ENCODE measurements around the gene ZNF155. TPM values are rescaled to one million over a fixed set of nuclear protein-coding genes. Genes with fewer than 3 reads are reported as not detected.

The ZNF155 gene
- total and polyA plus RNA-seq, 2 donors (not counting 1 experiment from before 2014, with no cell fraction given), result 7.4 to 12.2 TPM

DNA sequence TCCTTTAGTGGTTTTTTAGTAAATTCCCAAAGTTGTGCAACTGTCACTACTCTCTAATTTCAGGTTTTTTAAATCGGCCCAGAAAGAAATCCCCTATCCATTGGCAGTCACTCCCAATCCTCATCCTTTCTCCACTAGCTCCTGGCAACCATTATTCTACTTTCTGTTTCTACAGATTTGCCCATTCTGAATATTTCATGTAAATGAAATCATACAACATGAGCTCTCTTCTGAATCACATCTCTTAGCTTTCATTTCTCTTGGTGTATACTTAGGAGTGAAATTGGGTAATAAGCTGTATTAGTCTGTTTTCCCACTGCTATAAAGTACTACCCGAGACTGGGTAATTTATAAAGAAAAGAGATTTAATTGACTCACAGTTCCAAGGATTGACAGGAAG, 58.2 kb downstream of the ZNF155 start:
- H2AFZ ChIP-seq (ENCODE audit: low read length), result no peak overlapping the region
- no peak overlapping the region for H3K4me2 ChIP-seq (ENCODE audit: extremely low read depth, insufficient read depth, low read length)
- H3K36me3 ChIP-seq (ENCODE audit: control insufficient read depth, insufficient read depth, low read length), result no peaks in the 10 kb centered on the region
- TF ChIP-seq, protein P1, sequence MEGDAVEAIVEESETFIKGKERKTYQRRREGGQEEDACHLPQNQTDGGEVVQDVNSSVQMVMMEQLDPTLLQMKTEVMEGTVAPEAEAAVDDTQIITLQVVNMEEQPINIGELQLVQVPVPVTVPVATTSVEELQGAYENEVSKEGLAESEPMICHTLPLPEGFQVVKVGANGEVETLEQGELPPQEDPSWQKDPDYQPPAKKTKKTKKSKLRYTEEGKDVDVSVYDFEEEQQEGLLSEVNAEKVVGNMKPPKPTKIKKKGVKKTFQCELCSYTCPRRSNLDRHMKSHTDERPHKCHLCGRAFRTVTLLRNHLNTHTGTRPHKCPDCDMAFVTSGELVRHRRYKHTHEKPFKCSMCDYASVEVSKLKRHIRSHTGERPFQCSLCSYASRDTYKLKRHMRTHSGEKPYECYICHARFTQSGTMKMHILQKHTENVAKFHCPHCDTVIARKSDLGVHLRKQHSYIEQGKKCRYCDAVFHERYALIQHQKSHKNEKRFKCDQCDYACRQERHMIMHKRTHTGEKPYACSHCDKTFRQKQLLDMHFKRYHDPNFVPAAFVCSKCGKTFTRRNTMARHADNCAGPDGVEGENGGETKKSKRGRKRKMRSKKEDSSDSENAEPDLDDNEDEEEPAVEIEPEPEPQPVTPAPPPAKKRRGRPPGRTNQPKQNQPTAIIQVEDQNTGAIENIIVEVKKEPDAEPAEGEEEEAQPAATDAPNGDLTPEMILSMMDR (conservative IDR thresholded peaks at IDR 0.05 in 1 of 2, IDR thresholded peaks at IDR 0.05 in 1 of 2; ENCODE audit: low read depth in 1 of 2, low read length in 2 of 2), result no peak
- TF ChIP-seq EZH2 (IDR thresholded peaks at IDR 0.05; ENCODE audit: low read length, missing control alignments), result no peak
- H3K79me2 ChIP-seq (ENCODE audit: control insufficient read depth, insufficient read depth, low read length), result no peaks in the 10 kb centered on the region
- no peaks in the 10 kb centered on the region for H3K4me1 ChIP-seq (ENCODE audit: control insufficient read depth, extremely low read depth, insufficient read depth, low read length)
- H3K9me3 ChIP-seq (ENCODE audit: control insufficient read depth, insufficient read depth, low read depth, low read length), result no peaks in the 10 kb centered on the region
- H3K4me3 ChIP-seq (replicated peaks in 1 of 4; ENCODE audit: control extremely low read depth in 1 of 4, insufficient read depth in 1 of 4, low read depth in 3 of 4, low read length in 4 of 4), result no peak overlapping the region
- no peak for DNase-seq (ENCODE audit: low read depth in 2 of 2)
- H3K27ac ChIP-seq (ENCODE audit: insufficient read depth, low read length), result no peak overlapping the region
- H4K20me1 ChIP-seq (ENCODE audit: control insufficient read depth, extremely low read depth, insufficient read depth, low read length), result no peaks in the 10 kb centered on the region
- H3K27me3 ChIP-seq (ENCODE audit: control insufficient read depth, insufficient read depth, low read length), result no peaks in the 10 kb centered on the region
- H3K9ac ChIP-seq (ENCODE audit: insufficient read depth, low read length), result no peak overlapping the region

Other genes with a start within 250 kb of the ZNF155 start
- 5.9 and 6.1 TPM in 2 replicates for gene SMG9, start 229.2 kb upstream of the ZNF155 start, total RNA-seq
- 6.0 and 10.2 TPM in 2 replicates for gene SMG9, start 229.2 kb upstream of the ZNF155 start, polyA plus RNA-seq
- gene KCNN4, start 203.2 kb upstream of the ZNF155 start, total RNA-seq, result 0.26 and 0.83 TPM in 2 replicates
- gene KCNN4, start 203.2 kb upstream of the ZNF155 start, polyA plus RNA-seq, result 0.41 and 0.53 TPM in 2 replicates
- gene LYPD5, start 181.7 kb upstream of the ZNF155 start, total RNA-seq, result 0.50 and 1.0 TPM in 2 replicates
- gene LYPD5, start 181.7 kb upstream of the ZNF155 start, polyA plus RNA-seq, result 0.12 and 0.37 TPM in 2 replicates
- 12.8 and 15.2 TPM in 2 replicates for gene ZNF283, start 156.9 kb upstream of the ZNF155 start, total RNA-seq
- 3.5 and 5.8 TPM in 2 replicates for gene ZNF283, start 156.9 kb upstream of the ZNF155 start, polyA plus RNA-seq
- 5.3 and 5.9 TPM in 2 replicates for gene ZNF404, start 100.2 kb upstream of the ZNF155 start, total RNA-seq
- gene ZNF404, start 100.2 kb upstream of the ZNF155 start, polyA plus RNA-seq, result 2.0 and 3.8 TPM in 2 replicates
- 18.5 and 22.1 TPM in 2 replicates for gene ZNF45, start 48.9 kb upstream of the ZNF155 start, total RNA-seq
- 11.6 and 13.2 TPM in 2 replicates for gene ZNF45, start 48.9 kb upstream of the ZNF155 start, polyA plus RNA-seq
- 8.5 and 15.2 TPM in 2 replicates for gene ZNF221, start 33.0 kb upstream of the ZNF155 start, total RNA-seq
- gene ZNF221, start 33.0 kb upstream of the ZNF155 start, polyA plus RNA-seq, result 2.3 and 2.4 TPM in 2 replicates
- 4.0 and 4.6 TPM in 2 replicates for gene ZNF230, start 18.8 kb downstream of the ZNF155 start, total RNA-seq
- gene ZNF230, start 18.8 kb downstream of the ZNF155 start, polyA plus RNA-seq, result 2.0 and 3.5 TPM in 2 replicates
- gene ZNF222, start 41.2 kb downstream of the ZNF155 start, total RNA-seq, result 12.1 and 13.0 TPM in 2 replicates
- 4.3 and 6.0 TPM in 2 replicates for gene ZNF222, start 41.2 kb downstream of the ZNF155 start, polyA plus RNA-seq
- gene ZNF223, start 67.8 kb downstream of the ZNF155 start, total RNA-seq, result 4.6 and 5.3 TPM in 2 replicates
- 4.3 TPM in 2 replicates for gene ZNF223, start 67.8 kb downstream of the ZNF155 start, polyA plus RNA-seq
- 3.3 and 4.0 TPM in 2 replicates for gene ZNF284, start 88.0 kb downstream of the ZNF155 start, total RNA-seq
- 1.2 and 2.7 TPM in 2 replicates for gene ZNF284, start 88.0 kb downstream of the ZNF155 start, polyA plus RNA-seq
- 31.1 and 37.0 TPM in 2 replicates for gene ZNF224, start 110.2 kb downstream of the ZNF155 start, total RNA-seq
- gene ZNF224, start 110.2 kb downstream of the ZNF155 start, polyA plus RNA-seq, result 8.8 and 12.4 TPM in 2 replicates
- 8.2 and 10.2 TPM in 2 replicates for gene ZNF225, start 129.2 kb downstream of the ZNF155 start, total RNA-seq
- 2.2 and 3.1 TPM in 2 replicates for gene ZNF225, start 129.2 kb downstream of the ZNF155 start, polyA plus RNA-seq
- 13.9 and 15.9 TPM in 2 replicates for gene ZNF234, start 157.4 kb downstream of the ZNF155 start, total RNA-seq
- 3.4 and 5.7 TPM in 2 replicates for gene ZNF234, start 157.4 kb downstream of the ZNF155 start, polyA plus RNA-seq
- gene ZNF226, start 180.9 kb downstream of the ZNF155 start, total RNA-seq, result 17.5 and 30.7 TPM in 2 replicates
- 18.8 and 21.4 TPM in 2 replicates for gene ZNF226, start 180.9 kb downstream of the ZNF155 start, polyA plus RNA-seq
- gene ZNF227, start 228.3 kb downstream of the ZNF155 start, total RNA-seq, result 27.7 and 32.0 TPM in 2 replicates
- gene ZNF227, start 228.3 kb downstream of the ZNF155 start, polyA plus RNA-seq, result 8.3 and 9.9 TPM in 2 replicates

Data from fibroblast of lung (primary cell).